Measurements from ENCODE around the gene LEPR. TPM values are rescaled to one million over a fixed set of nuclear protein-coding genes. Genes with fewer than 3 reads are reported as not detected.

The LEPR gene
- polyA plus RNA-seq, 1 donor (not counting 4 experiments of a cell fraction or from before 2014, with no cell fraction given) = 5.5 TPM

GRCh38 chr1:65440915-65441314 is 20.4 kb downstream of the LEPR start:
- H3K9ac ChIP-seq (ENCODE audit: control insufficient read depth, extremely low read depth, insufficient read depth, low read length) = no peak overlapping the region
- no peak overlapping the region for H3K27ac ChIP-seq (ENCODE audit: control insufficient read depth, insufficient read depth, low read length)
- no peak for DNase-seq (ENCODE audit: low read depth, low spot score)
- H2AFZ ChIP-seq (ENCODE audit: control insufficient read depth, low read length) = no peak overlapping the region
- H3K27me3 ChIP-seq (ENCODE audit: control insufficient read depth, extremely low read depth, insufficient read depth, low read length) = no peaks in the 10 kb centered on the region
- H3K9me3 ChIP-seq (ENCODE audit: control insufficient read depth, low read depth, low read length) = no peaks in the 10 kb centered on the region
- no peak for FAIRE-seq
- no peak overlapping the region for H3K4me3 ChIP-seq (ENCODE audit: control insufficient read depth in 2 of 3, extremely low read depth in 1 of 3, insufficient read depth in 2 of 3, low read depth in 1 of 3, low read length in 3 of 3)
- no peak overlapping the region for H3K4me2 ChIP-seq (ENCODE audit: control insufficient read depth, extremely low read depth, insufficient read depth, low read depth, low read length)
- H4K20me1 ChIP-seq (ENCODE audit: control insufficient read depth, extremely low read depth, insufficient read depth, low read length) = no peaks in the 10 kb centered on the region
- dilution Hi-C loops (cut with MboI; ENCODE audit: extremely low pct_ligation_motif_present, low sequenced_read_pairs) = no loop called here
- H3K9me1 ChIP-seq (ENCODE audit: control insufficient read depth, extremely low read depth, insufficient read depth, low read length) = no peaks in the 10 kb centered on the region
- H3K4me1 ChIP-seq (ENCODE audit: control insufficient read depth, extremely low read depth, insufficient read depth, low read length) = peaks cover 2% of the 10 kb centered on the region
- no peaks in the 10 kb centered on the region for H3K79me2 ChIP-seq (ENCODE audit: control insufficient read depth, insufficient read depth, low read length)
- no peak for TF ChIP-seq EZH2 (IDR thresholded peaks at IDR 0.05; ENCODE audit: low read length)
- TF ChIP-seq CTCF (optimal IDR thresholded peaks at IDR 0.05 in 1 of 3, IDR thresholded peaks at IDR 0.05 in 1 of 3, conservative IDR thresholded peaks at IDR 0.05 in 1 of 3; ENCODE audit: extremely low read depth in 1 of 3, insufficient read depth in 2 of 3, low read length in 3 of 3) = no peak
- no peaks in the 10 kb centered on the region for H3K36me3 ChIP-seq (ENCODE audit: control insufficient read depth in 2 of 2, extremely low read depth in 1 of 2, insufficient read depth in 2 of 2, low read length in 2 of 2)

- dilution Hi-C loops (cut with MboI; ENCODE audit: extremely low pct_ligation_motif_present, low sequenced_read_pairs) = no loop called here
- no peaks in the 10 kb centered on the region for H3K4me1 ChIP-seq (ENCODE audit: control insufficient read depth, extremely low read depth, insufficient read depth, low read length)
- no peaks in the 10 kb centered on the region for H3K27me3 ChIP-seq (ENCODE audit: control insufficient read depth, extremely low read depth, insufficient read depth, low read length)
- no peaks in the 10 kb centered on the region for H3K36me3 ChIP-seq (ENCODE audit: control insufficient read depth in 2 of 2, extremely low read depth in 1 of 2, insufficient read depth in 2 of 2, low read length in 2 of 2)
- no peak overlapping the region for H3K9ac ChIP-seq (ENCODE audit: control insufficient read depth, extremely low read depth, insufficient read depth, low read length)
- H3K4me2 ChIP-seq (ENCODE audit: control insufficient read depth, extremely low read depth, insufficient read depth, low read depth, low read length) = no peak overlapping the region
- TF ChIP-seq CTCF (optimal IDR thresholded peaks at IDR 0.05 in 1 of 3, IDR thresholded peaks at IDR 0.05 in 1 of 3, conservative IDR thresholded peaks at IDR 0.05 in 1 of 3; ENCODE audit: extremely low read depth in 1 of 3, insufficient read depth in 2 of 3, low read length in 3 of 3) = no peak
- no peak for TF ChIP-seq EZH2 (IDR thresholded peaks at IDR 0.05; ENCODE audit: low read length)
- DNase-seq (ENCODE audit: low read depth, low spot score) = no peak
- H3K4me3 ChIP-seq (ENCODE audit: control insufficient read depth in 2 of 3, extremely low read depth in 1 of 3, insufficient read depth in 2 of 3, low read depth in 1 of 3, low read length in 3 of 3) = no peak overlapping the region
- no peak overlapping the region for H3K27ac ChIP-seq (ENCODE audit: control insufficient read depth, insufficient read depth, low read length)
- H2AFZ ChIP-seq (ENCODE audit: control insufficient read depth, low read length) = no peak overlapping the region
- FAIRE-seq = no peak
- no peaks in the 10 kb centered on the region for H3K79me2 ChIP-seq (ENCODE audit: control insufficient read depth, insufficient read depth, low read length)
- H3K9me3 ChIP-seq (ENCODE audit: control insufficient read depth, low read depth, low read length) = no peaks in the 10 kb centered on the region
- no peaks in the 10 kb centered on the region for H4K20me1 ChIP-seq (ENCODE audit: control insufficient read depth, extremely low read depth, insufficient read depth, low read length)
- no peaks in the 10 kb centered on the region for H3K9me1 ChIP-seq (ENCODE audit: control insufficient read depth, extremely low read depth, insufficient read depth, low read length)
Measured at GRCh38 chr1:65441464-65441863, 21.0 kb downstream of the LEPR start.

Measured in keratinocyte (primary cell).